CD4-positive, alpha-beta T cell treated with Interleukin-2 at 100 ng/mL for 4 hours (primary cell): ENCODE data around the gene NDST4.

ENCODE experiments used
- DNase-seq: peaks from one replicate; pipeline ENCODE4 v3.0.0-alpha.2; 2020; ENCODE audit warnings: low spot score

Gene NDST4

DNA sequence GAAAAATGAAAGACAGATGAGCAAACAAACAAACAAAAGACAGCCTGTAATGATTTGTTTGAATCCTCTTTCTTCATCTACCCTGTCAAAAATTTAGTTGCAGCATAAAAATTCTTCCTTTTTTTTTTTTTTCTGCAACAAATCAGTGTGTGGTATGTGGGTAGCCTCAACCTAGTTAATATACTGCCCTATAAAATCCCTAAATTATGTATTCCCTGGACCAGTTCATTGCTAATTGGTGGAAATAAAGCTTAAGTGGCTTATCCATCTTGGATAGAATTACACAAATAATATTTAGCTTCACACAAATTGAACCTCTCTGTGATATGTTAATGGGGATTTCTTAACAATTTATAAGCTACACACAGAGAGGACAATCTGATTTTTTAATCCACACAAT, 208.4 kb downstream of the NDST4 start:
- DNase-seq, result no peak

DNA sequence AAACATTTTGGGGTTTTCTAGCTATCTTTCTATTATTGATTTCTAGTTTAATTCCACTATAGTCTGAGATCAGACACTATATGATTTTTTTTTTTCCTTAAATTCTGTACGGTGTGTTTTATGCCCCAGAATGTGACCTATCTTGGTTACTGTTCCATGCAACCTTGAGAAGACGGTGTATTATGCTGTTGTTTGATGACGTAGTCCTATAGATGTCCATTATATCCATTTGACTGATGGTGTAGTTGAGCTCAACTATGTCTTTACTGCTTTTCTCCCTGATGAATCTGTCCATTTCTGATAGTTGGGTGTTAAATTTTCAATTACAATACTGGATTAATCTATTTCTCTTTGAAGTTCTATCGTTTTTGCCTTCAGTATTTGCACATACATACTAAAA, 212.5 kb downstream of the NDST4 start:
- DNase-seq, result no peak

DNA sequence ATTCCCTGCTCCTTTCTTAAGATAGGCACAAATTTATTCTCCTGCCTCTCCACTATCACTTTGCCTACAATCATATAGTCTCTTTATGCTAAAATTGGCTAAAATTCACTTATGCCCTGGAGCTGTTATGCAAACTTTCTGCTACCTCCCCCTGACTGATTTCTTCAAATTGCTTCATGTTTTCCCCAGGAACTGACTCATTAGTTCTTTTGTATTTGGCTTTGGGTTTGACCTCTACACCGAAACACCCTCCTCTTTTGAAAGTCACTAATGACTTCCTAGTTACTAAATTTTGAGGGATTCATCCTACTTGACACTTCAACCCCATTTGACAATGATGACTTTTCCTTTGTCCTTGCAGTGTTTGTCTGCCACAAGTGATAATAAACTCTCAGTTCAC, 222.6 kb downstream of the NDST4 start:
- no peak for DNase-seq

DNA sequence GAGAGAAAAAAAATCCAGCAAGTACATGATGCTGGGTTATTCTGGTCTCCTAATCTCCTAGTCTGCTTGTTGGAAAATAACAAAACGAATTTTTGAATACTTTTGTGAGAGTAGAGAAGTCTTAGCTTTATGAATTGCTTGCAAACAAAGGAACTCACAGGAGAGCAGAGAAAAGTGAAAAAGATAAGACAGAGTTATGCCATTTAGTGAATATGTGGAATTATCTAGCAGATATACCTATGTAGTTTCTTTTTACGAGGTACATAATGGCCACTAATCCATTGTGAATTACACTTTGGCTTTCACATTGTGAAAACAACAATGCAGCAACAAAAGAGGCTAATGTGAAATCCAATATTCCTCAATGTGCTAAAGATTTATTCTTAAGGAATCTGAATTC, 226.7 kb downstream of the NDST4 start:
- no peak for DNase-seq

DNA sequence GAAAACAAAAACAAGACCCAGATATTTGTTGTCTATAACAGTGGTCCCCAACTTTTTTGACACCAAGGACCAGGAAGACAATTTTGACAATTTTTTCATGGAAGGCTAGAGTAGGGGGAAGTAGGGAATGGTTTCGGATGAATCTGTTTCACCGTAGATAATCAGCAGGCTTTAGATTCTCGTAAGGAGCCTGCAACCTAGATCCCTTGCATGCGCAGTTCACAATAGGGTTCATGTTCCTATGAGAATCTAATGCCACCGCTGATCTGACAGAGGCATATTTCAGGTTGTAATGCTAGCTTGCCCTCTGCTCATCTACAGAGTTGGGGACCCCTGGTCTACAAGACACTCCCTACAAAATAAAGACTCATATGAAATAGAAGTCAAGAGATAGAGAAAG, 229.8 kb downstream of the NDST4 start:
- no peak for DNase-seq

DNA sequence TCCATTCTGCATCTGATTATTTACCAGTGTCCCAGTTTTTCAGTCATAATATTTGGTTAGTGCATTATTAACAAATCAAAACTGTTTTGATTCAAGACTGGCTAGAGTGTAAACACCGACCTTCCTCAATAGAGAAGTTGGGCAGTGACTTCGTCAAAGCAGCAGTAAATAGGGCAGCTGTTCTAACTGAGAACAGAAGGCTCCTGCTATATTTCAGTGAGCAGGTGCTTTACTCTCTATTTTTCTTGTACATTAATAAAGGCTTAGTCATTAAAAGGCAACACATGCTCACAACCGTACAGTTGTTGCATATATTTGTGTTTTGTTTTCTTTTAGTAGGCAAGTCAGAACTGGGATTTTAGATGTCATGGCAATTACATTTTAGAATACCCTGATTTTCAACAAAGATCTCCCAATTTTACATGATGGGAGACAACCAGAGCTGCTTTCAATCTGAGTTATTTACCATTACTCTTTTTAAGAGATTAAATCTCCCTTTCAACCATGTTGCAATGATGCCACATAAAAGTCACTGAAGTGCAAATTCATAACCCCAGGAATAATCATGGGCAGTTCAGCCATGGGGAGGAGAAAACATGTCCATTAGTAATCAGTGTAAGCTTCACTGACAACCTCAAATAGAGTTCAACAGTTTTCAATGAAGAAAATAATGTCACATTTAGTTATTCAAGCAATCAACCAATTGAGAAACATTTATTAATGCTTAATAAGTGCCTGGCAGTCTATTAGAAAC, 233.3 kb downstream of the NDST4 start:
- DNase-seq, result no peak

DNA sequence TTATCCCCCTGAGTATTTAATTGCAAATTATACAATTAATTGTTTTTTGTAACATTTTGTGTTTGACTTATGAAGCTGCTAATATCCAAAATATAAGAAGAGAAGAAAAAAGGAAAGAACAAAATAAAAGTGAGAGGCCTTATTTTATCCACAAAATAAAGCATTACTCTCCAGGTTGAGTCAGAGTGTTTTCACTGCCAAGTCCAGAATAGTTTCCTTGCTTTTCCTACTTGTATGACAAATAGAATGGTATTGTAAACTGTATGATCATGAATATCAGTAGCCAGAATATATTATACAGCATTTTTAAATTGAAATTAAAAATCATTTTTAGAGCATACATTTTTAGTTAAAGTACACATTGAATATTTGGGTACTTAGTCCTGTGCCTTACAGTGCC, 237.8 kb downstream of the NDST4 start:
- no peak for DNase-seq

DNA sequence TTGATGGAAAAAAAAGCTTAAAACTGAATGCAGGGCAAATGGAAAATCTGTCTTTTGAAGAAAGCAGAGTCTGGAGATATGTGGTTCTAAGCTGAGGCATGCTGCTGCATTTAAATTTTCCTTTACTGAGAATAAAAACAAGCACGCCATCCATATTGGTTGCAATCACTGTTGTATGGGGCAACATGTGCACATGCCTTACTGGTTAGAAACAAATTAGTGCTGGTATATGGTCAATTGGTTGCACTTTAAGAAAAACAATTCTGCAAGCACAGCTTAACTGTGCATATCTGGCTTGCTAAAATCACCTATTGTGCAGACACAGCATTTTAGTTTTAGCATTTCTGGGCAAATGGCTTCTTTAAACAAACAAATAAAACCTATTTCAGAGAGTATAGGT, 239.1 kb downstream of the NDST4 start:
- DNase-seq, result no peak

DNA sequence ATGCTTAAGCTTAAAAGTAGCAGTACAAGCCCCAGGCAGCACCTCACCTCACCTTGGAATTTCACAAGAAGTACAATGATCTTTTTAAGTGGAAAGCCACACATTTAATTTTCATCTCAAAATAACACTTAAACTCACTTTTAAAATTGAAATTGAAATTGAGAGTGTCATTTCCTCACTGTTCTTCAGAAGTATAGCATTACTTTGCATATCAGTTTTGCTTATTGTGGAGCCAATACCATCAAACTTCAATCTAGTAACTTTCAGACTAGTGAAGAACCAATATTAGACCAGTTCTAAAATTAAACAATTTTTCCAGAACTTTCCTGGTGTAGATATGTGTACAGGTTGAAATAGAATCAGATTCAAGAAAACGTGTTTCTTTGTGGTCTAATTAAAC, 242.4 kb downstream of the NDST4 start:
- DNase-seq, result no peak

DNA sequence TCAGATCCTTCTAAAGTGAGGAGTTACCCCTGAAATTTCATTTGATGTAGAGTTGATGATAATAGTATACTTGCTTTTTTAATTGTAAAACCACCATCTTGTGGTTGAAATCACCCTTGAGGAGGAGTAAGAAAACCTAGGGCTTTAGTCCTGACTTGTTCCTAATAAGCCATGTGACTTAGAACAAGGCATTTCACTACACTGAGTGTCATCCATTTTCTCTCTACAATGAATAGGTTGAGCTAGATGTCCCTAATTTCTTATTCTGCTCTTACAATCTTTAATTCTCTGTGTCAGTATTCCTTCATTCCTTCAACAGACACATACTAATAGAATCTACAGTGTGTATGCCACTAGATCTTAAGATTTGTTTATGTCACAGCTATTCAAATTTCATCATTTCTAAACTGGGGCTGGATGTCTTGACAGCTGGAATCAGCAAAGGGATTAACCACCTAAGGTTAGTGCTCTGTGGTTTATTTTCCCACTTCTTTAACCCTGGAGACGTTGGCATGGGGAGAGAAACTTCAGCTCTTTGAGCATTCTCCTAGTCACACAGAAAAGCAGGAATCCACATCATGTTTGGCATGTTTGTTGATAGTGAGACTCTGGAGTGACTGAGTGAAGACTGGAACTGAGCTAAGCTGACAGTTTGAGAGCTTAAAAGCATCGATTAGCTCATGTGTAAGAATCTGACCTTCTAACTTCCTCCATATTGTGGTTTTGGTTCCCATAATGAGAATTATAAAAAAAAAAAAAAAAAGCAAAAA, 246.3 kb downstream of the NDST4 start:
- no peak for DNase-seq

DNA sequence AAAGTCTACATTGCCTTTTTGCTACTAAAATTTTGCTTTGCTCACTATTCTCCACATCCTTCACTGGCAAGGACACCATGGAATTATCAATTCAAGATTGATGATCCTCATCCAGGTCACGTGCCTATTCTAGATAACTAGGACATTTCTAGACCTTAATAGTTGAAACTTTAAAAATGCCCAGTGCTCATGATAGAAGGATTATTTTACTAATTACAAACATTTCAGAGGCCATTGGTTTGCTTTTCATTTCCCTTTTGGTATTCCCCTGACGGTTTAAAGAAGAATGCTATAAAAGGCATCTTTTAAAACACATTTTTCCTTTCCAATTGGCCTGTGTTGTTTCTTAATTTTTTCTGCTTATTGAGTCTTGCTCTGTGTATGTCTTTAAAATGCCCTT, 249.4 kb downstream of the NDST4 start:
- DNase-seq, result no peak

DNA sequence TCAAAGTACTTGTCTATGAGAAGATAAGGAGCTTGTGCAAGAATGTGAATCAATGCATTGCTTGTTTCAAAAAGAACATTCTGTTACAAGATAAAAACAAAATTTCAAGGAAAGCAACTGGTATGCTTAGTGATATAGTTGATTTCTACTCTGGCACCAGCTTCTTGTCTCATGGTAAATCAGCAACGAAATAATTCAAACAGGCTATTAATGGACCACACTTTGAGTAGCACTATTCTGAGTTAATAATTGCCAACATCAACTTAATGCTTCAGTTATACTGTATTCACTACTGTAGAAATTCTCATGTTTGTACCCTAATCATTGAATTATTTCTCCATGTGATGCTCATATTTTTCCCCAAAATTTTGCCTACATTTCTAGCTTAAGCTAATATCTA, 252.6 kb downstream of the NDST4 start:
- no peak for DNase-seq

DNA sequence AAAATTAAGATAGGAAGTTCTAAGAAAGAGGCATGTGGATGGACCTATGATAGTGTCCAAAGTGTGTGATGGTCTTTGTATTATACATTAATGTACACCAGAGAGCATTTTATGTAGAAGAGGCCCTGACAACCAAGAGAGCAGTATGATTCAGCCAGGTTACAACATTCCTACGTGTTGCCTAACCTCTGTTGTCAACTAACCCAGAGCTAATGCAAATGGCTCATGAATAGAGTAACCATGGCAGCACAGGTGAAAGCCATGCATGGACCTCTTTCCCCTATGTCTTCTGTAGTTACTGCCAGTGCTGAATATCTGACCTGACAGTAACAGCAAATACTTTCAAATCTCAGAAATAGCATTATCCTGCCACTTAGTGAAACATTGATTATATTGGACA, 255.6 kb downstream of the NDST4 start:
- DNase-seq, result no peak

DNA sequence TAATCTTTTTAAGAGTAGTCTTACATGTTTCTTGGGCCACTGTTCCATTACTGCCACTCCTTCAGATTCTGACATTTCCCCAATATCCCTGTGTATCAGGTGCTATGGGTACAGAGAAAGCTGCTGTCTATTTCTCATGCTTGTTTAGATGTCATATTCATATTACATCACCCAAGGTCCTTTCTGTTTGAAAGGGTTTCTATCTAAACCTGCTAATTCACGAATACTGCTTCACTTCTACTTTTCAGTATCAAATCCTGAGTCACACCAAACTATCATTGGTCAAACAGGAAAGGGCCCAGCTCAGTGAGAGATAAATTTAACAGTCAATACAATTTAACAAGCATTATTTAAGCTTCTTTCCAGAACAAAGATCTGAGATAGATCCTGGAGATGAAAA, 273.4 kb downstream of the NDST4 start:
- no peak for DNase-seq

DNA sequence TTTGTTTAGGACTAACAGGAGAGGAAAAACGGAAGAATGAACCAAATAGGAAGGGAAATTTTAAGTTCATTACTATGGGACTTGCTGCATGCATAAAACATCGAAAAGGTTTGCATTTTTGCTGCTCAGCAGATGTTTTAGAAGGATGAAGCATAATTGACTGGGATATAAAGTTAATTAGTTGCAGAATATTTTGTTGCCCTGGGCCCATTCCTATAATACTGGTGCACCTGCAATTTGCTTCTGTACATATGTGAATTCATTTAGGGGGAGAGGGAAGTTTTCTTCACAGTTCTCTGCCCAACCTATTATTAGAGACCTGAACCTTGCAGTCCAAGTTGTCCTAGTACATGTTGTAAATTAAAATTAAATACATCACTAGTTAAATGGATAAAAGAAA, 282.8 kb downstream of the NDST4 start:
- DNase-seq, result no peak

DNA sequence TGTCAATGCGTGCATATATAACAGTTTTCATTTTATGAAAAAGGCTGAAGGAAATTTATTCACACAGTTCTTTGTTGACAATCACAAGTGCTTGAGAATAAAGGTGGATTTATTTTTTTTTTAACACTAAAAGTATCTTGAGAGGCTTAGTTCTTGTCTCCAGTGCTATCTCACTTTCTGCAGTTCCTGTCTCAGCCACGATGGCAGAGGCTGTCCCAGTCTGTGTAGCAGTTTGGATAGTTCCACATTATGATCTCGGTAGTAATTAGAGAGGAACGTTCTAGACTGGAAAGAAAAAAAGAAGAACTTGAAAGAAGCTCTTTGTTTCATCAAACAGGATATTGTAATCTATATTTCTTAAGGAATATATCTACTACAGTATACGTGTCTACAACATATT, 285.8 kb downstream of the NDST4 start:
- DNase-seq, result no peak

DNA sequence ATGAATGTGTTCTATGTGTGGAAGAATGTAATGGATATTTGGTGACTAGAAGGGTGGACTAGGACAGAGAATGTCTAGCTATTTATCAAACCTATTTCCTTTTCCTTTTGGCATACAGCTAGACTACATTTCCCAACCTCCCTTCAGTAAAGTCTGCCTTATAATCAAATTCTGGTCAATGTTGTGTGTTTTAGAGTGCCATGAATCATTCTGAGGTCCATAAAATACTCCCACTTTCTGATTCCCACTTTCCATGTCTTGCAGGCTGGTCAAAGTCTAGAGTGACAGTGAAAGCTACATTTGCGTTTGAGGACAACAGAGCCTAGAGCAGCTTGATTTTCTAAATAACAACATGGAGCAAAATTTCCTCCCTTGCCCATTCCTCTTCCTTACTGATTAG, 297.7 kb downstream of the NDST4 start:
- DNase-seq, result no peak

DNA sequence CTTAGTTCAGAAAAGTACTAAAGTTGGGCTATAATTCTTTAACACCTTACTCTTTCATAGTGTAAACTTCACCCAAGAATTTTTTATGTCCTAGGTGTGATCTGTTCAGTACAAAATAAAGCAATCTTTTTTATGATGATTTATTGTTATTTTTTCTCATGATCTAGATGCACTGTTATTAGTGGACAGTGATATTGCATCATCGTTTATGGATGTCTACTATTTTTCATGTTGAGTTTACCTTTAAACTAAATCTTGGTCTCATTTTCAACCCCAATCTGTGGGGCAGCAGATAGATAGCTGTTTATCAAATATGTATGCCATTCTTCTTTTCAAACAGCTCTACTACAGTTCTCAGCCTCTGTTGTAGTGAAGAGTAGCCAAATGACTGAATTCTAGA, 299.5 kb downstream of the NDST4 start:
- no peak for DNase-seq

DNA sequence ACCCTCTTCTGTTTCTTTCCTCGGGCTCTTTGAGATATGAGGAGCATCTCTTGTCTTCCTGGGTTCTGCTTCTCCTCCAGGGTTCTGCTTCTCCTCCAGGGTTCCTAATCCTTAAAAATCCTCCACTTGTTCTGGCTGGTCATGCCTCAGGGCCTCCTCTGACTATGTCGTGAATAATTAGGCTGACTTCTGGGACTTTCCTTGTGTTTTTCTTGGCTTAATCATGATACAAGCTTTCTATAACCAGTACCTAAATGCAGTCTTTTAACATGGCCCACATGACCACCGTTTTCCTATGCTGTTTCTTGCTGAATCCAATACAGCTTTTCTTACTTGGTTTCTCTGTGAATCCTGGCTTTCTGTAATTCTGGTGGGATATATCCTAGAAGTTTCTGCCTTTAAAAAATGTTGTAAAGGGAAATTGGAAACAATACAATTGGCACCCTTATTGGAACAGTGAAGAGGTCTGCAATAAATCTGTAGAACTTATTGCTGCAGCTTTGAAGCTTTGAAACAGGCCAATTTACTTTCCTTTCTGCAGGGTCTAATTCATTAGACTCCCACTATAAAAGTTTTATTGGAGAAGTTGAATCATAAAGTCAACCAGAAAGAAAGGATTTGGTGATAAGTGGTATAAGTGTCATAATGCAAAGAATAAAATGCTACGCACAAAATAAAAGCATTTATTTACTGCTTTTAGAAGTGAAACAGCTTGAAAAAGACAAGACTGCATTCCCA, 301.7 kb downstream of the NDST4 start:
- no peak for DNase-seq

DNA sequence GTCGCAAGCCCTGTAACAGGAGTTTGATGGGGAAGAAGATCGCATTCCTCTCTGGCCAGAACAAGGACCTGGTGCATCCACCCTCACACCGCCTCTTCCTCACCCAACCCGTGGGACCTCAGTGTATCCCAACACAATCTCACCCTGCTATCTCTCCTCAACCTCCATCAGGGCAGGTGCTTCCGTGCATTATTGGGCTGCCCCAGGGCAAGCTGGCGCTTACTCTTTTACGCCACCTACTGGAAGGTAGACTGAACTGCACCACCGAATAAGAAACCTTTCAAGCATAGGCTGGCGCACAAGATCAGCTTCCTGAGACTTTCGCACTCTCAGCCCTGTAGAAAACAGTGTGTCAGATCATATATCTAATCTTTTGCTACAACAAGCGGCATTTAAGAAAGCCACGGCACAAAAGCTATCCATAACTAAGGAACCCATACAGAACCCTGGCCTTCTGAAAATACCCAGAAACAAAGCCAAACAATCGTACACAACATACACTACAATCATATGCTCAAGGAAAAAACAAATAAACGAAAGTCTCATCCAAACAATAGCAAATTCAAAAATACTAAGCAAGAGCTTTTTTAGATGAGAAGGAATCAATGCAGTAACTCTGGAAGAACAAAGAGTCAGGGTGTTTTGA, 305.5 kb downstream of the NDST4 start:
- DNase-seq, result peak; percentile 47

DNA sequence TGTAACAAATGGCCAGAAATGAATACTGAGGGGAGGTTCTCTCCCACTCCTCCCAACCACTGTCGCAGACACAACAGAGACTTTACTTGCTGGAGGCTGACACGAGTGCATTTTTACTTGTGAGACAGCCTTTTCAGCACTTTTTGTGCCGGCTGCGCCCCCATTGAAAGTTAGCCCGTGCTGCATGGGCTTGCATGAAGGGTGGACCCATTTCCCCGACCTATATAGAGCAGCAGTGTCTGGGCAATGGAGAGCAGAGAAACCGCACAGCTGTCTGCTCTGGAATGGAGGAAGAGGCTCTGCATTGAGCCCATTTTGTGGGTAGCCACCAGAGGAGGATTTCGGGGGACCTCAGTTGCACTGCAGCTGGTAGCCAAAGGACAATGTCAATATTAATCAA, 306.1 kb downstream of the NDST4 start:
- DNase-seq, result no peak

DNA sequence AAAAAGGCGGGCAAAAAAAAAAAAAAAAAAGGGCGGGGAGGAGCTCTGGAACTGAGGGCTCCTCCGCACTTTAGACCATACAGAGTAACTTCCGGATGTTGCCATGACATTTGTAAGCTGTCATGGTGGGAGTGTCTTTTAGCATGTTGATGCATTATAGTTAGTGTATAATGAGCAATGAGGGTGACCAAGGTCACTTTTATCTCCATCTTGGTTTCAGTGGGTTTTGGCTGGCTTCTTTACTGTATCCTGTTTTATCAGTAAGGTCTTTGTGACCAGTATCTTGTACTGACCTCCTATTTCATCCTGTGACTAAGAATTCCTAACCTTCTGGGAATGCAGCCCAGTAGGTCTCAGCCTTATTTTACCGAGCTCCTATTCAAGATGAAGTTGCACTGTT, 321.4 kb downstream of the NDST4 start:
- no peak for DNase-seq

DNA sequence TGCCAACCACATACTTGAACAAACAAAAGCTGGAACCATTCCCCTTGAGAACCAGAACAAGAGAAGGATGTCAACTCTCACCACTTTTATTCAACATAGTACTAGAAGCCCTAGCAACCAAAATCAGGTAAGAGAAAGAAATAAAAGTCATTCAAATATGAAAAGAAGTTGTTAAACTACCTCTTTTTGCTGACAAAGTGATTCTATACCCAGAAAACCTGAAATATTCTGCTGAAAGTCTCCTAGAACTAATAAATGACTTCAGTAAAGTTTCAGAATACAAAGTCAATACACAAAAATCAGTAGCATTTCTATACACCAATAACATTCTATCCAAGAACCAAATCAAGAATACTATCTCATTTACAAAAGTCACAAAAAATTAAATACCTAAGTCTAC, 327.9 kb downstream of the NDST4 start:
- no peak for DNase-seq
